H9 (cell line): ENCODE data around the gene POLG2. TPM values are rescaled to one million over a fixed set of nuclear protein-coding genes. Genes with fewer than 3 reads are reported as not detected.

Experiments
- DNase-seq: peaks from one replicate; pipeline ENCODE4 v3.0.0-alpha.2; 2017
- H2AFZ ChIP-seq: one replicate; pipeline ENCODE4 v1.6.1; 2013; ENCODE audit warnings: mild to moderate bottlenecking, low read length, control low read depth, moderate library complexity
- H2AK5ac ChIP-seq: 2 replicates; pipeline ENCODE4 v1.6.1; 2013; ENCODE audit warnings: low read length, control low read depth, mixed read lengths; ENCODE audit not compliant: insufficient read length
- H2BK120ac ChIP-seq: one replicate; pipeline ENCODE4 v1.6.1; 2013; ENCODE audit warnings: low read depth, mild to moderate bottlenecking, low read length, control low read depth, inconsistent platforms; ENCODE audit not compliant: poor library complexity, severe bottlenecking
- H2BK12ac ChIP-seq: 2 replicates; pipeline ENCODE4 v1.6.1; 2013; ENCODE audit warnings: low read length, control low read depth, mixed read lengths, low read depth; ENCODE audit not compliant: insufficient read length
- H2BK15ac ChIP-seq: 2 replicates; pipeline ENCODE4 v1.6.1; 2013; ENCODE audit warnings: low read depth, low read length, control low read depth
- H2BK20ac ChIP-seq: one replicate; pipeline ENCODE4 v1.6.1; 2013; ENCODE audit warnings: low read depth, mild to moderate bottlenecking, low read length, control low read depth, inconsistent platforms; ENCODE audit not compliant: poor library complexity, severe bottlenecking
- H2BK5ac ChIP-seq: 2 replicates; pipeline ENCODE4 v1.6.1; 2013; ENCODE audit warnings: low read length, control low read depth, mixed read lengths; ENCODE audit not compliant: insufficient read length
- H3K14ac ChIP-seq: 2 replicates; pipeline ENCODE4 v1.6.1; 2013; ENCODE audit warnings: low read length, control low read depth; ENCODE audit not compliant: insufficient read depth
- H3K18ac ChIP-seq: 2 replicates; pipeline ENCODE4 v1.6.1; 2013; ENCODE audit warnings: low read depth, mild to moderate bottlenecking, mixed read lengths, low read length, control low read depth; ENCODE audit not compliant: insufficient read length
- H3K23ac ChIP-seq: 2 replicates; pipeline ENCODE4 v1.6.1; 2013; ENCODE audit warnings: low read length, control low read depth, mixed read lengths, low read depth; ENCODE audit not compliant: insufficient read length
- H3K23me2 ChIP-seq: 2 replicates; pipeline ENCODE4 v1.6.1; 2013; ENCODE audit warnings: low read depth, mild to moderate bottlenecking, mixed read lengths, low read length, control low read depth; ENCODE audit not compliant: insufficient read length, poor library complexity, severe bottlenecking
- H3K27ac ChIP-seq: 2 replicates; pipeline ENCODE4 v1.5.1; 2013; ENCODE audit warnings: low read length, control low read depth, mixed read lengths, low read depth; ENCODE audit not compliant: insufficient read length
- H3K27me3 ChIP-seq: 2 replicates; pipeline ENCODE4 v1.6.1; 2013; ENCODE audit warnings: low read length, control low read depth, inconsistent platforms; ENCODE audit not compliant: insufficient read depth
- H3K4ac ChIP-seq: 2 replicates; pipeline ENCODE4 v1.6.1; 2013; ENCODE audit warnings: low read depth, mild to moderate bottlenecking, control low read depth, inconsistent platforms, low read length, moderate library complexity
- H3K4me1 ChIP-seq: 2 replicates; pipeline ENCODE4 v1.6.1; 2013; ENCODE audit warnings: low read length, control low read depth, inconsistent platforms; ENCODE audit not compliant: insufficient read depth
- H3K4me2 ChIP-seq: 2 replicates; pipeline ENCODE4 v1.6.1; 2013; ENCODE audit warnings: low read length, control low read depth, mixed read lengths; ENCODE audit not compliant: insufficient read length, insufficient read depth
- H3K56ac ChIP-seq: 2 replicates; pipeline ENCODE4 v1.6.1; 2013; ENCODE audit warnings: low read depth, mild to moderate bottlenecking, mixed read lengths, low read length, control low read depth; ENCODE audit not compliant: insufficient read length
- H3K79me1 ChIP-seq: 2 replicates; pipeline ENCODE4 v1.6.1; 2013; ENCODE audit warnings: low read depth, mild to moderate bottlenecking, moderate library complexity, low read length, control low read depth, inconsistent platforms; ENCODE audit not compliant: insufficient read depth, poor library complexity, severe bottlenecking
- H3K79me2 ChIP-seq: 2 replicates; pipeline ENCODE4 v1.6.1; 2013; ENCODE audit warnings: low read length, control low read depth, inconsistent platforms; ENCODE audit not compliant: insufficient read depth
- H3K9ac ChIP-seq: 2 replicates; pipeline ENCODE4 v1.6.1; 2013; ENCODE audit warnings: low read length, control low read depth, mixed read lengths; ENCODE audit not compliant: insufficient read length; ENCODE audit errors: extremely low read depth
- H3K9me3 ChIP-seq: one replicate; pipeline ENCODE4 v1.6.1; 2013; ENCODE audit warnings: low read depth, low read length, inconsistent platforms; ENCODE audit not compliant: control insufficient read depth
- H3T11ph ChIP-seq: one replicate; pipeline ENCODE4 v1.6.1; 2013; ENCODE audit warnings: mild to moderate bottlenecking, low read length, control low read depth, inconsistent platforms
- H4K20me1 ChIP-seq: one replicate; pipeline ENCODE4 v1.6.1; 2013; ENCODE audit not compliant: control insufficient read depth, insufficient read length, insufficient read depth
- H4K5ac ChIP-seq: 2 replicates; pipeline ENCODE4 v1.6.1; 2013; ENCODE audit warnings: low read depth, mild to moderate bottlenecking, mixed read lengths, low read length, control low read depth; ENCODE audit not compliant: insufficient read length
- H4K8ac ChIP-seq: replicated peaks from 2 replicates; pipeline ENCODE4 v1.6.1; 2013; ENCODE audit warnings: low read length, control low read depth, mixed read lengths, low read depth; ENCODE audit not compliant: insufficient read length
- H4K91ac ChIP-seq: 2 replicates; pipeline ENCODE4 v1.6.1; 2013; ENCODE audit warnings: low read depth, mild to moderate bottlenecking, moderate library complexity, mixed read lengths, low read length, control low read depth; ENCODE audit not compliant: insufficient read length
- H3K27ac Mint-ChIP-seq, 3 experiments: 2 replicates in 2 of 3; 3 replicates in 1 of 3; pipeline ENCODE4 v1.8.0; 2020 to 2021; ENCODE audit warnings: mixed read lengths in 3 of 3, mild to moderate bottlenecking in 1 of 3, moderate library complexity in 1 of 3
- H3K27me3 Mint-ChIP-seq: 2 replicates; pipeline ENCODE4 v1.8.0; 2021; ENCODE audit warnings: low read depth, mild to moderate bottlenecking, moderate library complexity, mixed read lengths
- H3K36me3 Mint-ChIP-seq, 3 experiments: 2 replicates in 2 of 3; 3 replicates in 1 of 3; pipeline ENCODE4 v1.8.0; 2020 to 2021; ENCODE audit warnings: low read depth in 3 of 3, mixed read lengths in 3 of 3; ENCODE audit not compliant: insufficient read depth in 1 of 3
- H3K4me1 Mint-ChIP-seq, 2 experiments: 2 replicates each; pipeline ENCODE4 v1.8.0; 2020; ENCODE audit warnings: mixed read lengths in 2 of 2
- H3K4me3 Mint-ChIP-seq, 2 experiments: 2 replicates in 1 of 2; 3 replicates in 1 of 2; pipeline ENCODE4 v1.8.0; 2020 to 2021; ENCODE audit warnings: mild to moderate bottlenecking in 2 of 2, mixed read lengths in 2 of 2, moderate library complexity in 1 of 2
- H3K9me3 Mint-ChIP-seq, 2 experiments: 2 replicates in 1 of 2; 3 replicates in 1 of 2; pipeline ENCODE4 v1.8.0; 2020; ENCODE audit warnings: mild to moderate bottlenecking in 2 of 2, mixed read lengths in 2 of 2, moderate library complexity in 1 of 2
- CTCF ChIP-seq: fragments of 200-600 bp; sonication (generic); conservative IDR thresholded peaks from 3 replicates; pipeline ENCODE4 v1.8.0; 2021; ENCODE audit warnings: antibody characterized with exemption, mild to moderate bottlenecking
- WGBS: extraction: QIAGEN DNeasy Blood & Tissue Kit; methylation state at CpG from one replicate; pipeline ENCODE4 v1.1.7; 2013; ENCODE audit warnings: missing lambda C conversion rate, low lambda C conversion rate, mixed read lengths; ENCODE audit not compliant: insufficient read length; ENCODE audit errors: extremely low coverage; 5-methylcytosine and 5-hydroxymethylcytosine counted together
- total RNA-seq: library from RNA; stranded (reverse); gene quantifications from 2 replicates; pipeline ENCODE4 v1.2.1, GENCODE V29; 2021

The POLG2 gene
- total RNA-seq, 1 experiment from 2014 or later, result 35.5 TPM

DNA sequence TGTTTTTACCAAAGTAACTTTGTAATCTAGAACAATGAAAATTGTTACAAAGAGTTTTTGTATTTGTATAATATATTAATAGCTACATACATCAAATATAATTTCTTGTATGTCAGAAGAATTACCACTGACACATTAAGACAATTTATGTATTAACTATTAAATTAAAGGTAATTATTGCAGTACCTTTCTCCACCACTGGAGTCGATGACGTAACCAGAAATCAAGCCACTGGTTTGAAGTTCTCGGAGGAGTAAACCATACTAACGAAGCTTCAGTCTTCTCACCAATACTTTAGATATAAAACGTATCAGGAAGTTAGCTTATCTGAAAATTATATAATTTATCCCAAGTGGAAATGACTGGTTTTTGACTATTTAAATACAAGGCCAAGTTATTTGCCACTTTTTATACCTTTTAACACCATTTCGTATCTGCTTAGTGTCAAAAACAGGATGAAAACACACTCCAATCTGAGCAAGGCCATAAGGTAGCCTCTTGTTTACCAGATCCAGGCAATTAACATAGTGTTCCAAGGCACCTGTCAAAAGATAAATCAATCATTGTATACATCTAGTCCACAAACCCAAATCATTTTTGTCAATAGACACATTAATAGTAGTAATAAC is 4.3 kb downstream of the POLG2 start:
- Mint-ChIP-seq H3K27ac (no peak overlapping the region), H3K36me3 (peaks cover 44 to 64% (median 62%) of the 10 kb centered on the region in 3 experiments), H3K9me3 (peaks cover 0 to 9% of the 10 kb centered on the region in 2 experiments; a peak in 4 of 5 replicates), H3K4me3 (no peak overlapping the region; a peak in 1 of 5 replicates), H3K4me1 (peaks cover 14 to 20% of the 10 kb centered on the region in 2 experiments), H3K27me3 (peaks cover 3% of the 10 kb centered on the region)
- H3K9ac ChIP-seq, result no peak overlapping the region
- no peak overlapping the region for H2BK12ac ChIP-seq
- no peaks in the 10 kb centered on the region for H3K27me3 ChIP-seq
- no peak overlapping the region for H3K56ac ChIP-seq
- no peak overlapping the region for H2BK15ac ChIP-seq
- WGBS, result no CpG with 5 or more reads among the region's 6 CpGs
- H3K23ac ChIP-seq, result no peak overlapping the region
- H3K4ac ChIP-seq, result no peak overlapping the region
- H3K4me1 ChIP-seq, result no peaks in the 10 kb centered on the region; the same call in 1 of the 2 replicates
- no peak overlapping the region for H3K27ac ChIP-seq
- no peak overlapping the region for H3T11ph ChIP-seq
- no peak overlapping the region for H2AK5ac ChIP-seq
- H3K23me2 ChIP-seq, result peaks cover 15% of the 10 kb centered on the region
- no peak overlapping the region for H4K8ac ChIP-seq
- H3K4me2 ChIP-seq, result no peak overlapping the region
- no peaks in the 10 kb centered on the region for H3K9me3 ChIP-seq
- H3K79me2 ChIP-seq, result peaks cover 6% of the 10 kb centered on the region; the same call in 1 of the 2 replicates
- no peak overlapping the region for H4K5ac ChIP-seq
- no peak overlapping the region for H2BK5ac ChIP-seq
- no peak overlapping the region for H2AFZ ChIP-seq
- H2BK20ac ChIP-seq, result no peak overlapping the region
- TF ChIP-seq CTCF, result peak; percentile 57
- no peak overlapping the region for H2BK120ac ChIP-seq
- H3K18ac ChIP-seq, result no peak overlapping the region
- no peak overlapping the region for H4K91ac ChIP-seq
- H3K79me1 ChIP-seq, result peaks cover 2% of the 10 kb centered on the region
- no peak for DNase-seq
- no peaks in the 10 kb centered on the region for H4K20me1 ChIP-seq
- H3K14ac ChIP-seq, result no peak overlapping the region
